ENCODE data around the gene ST6GALNAC5.
"Not testable (repeated sequence)": the region's sequence is repeated elsewhere in the genome, so short reads cannot be mapped to it uniquely, and the experiment has no call there.

The ST6GALNAC5 gene

DNA sequence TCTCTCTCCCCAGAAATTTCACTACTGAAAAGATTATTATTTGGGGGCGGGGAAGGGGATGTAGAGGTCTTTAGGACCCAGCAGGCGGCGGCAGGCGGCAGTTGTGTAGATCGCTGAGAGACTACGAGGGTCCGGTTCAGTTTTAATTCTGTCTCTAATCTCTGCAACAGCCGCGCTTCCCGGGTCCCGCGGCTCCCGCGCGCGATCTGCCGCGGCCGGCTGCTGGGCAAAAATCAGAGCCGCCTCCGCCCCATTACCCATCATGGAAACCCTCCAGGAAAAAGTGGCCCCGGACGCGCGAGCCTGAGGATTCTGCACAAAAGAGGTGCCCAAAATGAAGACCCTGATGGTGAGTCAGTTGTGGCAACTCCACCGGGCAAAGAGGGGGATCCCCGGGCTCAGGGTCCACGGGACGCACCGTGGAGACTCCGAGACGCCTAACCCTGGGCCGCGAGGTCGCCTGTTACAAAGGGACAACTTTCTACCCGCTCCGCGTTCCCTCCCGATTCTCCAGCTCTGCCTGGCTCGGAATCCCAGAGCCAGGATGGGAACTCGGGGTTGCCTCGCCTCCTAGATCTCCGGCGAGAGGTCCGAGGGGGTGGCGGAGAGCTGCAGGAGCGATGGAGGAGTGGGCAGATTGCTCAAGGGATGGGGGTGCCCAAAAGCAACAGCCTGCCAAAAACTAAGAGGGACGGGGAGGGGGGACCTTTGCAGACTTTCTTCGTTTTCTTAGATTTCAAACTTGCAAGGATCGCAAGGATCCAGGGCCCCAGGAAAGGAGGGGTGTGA, at the start of gene ST6GALNAC5:
TSS of gene ST6GALNAC5 (plus strand) at position 139 of the 789 bp plus-strand sequence.
- DNase-seq (ENCODE audit: low spot score): no peak

DNA sequence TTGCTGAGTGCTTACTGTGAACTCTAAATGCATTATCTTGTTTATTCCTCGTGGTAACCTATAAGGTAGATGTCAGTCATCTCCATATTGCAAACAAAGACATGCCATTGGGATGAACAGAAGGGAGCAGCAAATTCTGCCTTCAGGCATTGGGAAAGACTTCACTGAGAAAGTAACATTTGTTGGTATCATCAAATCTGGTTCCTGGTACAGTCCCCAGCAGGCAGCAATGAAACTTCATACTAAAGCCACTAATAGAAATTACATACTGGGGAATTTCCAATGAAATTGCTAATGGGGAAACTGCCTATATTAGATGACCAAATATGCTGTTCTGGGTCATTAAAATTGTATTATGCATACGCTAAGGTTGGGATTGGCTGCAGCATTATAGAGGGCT, 47.3 kb upstream of the ST6GALNAC5 start:
- DNase-seq (ENCODE audit: low spot score): no peak

DNA sequence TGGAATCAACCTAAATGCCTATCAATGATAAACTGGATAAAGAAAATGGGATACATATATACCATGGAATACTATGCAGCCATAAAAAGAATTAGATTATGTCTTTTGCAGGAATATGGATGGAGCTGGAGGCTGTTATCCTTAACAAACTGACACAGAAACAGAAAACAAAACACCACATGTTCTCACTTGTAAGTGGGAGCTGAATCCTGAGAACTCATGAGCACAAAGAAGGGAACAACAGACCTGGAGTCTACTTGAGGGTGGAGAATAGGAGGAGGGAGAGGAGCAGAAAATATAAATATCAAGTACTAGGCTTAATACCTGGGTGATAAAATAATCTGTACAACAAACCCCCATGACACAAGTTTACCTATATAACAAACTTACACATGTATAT, 44.3 kb upstream of the ST6GALNAC5 start:
- DNase-seq (ENCODE audit: low spot score): not testable (repeated sequence)

DNA sequence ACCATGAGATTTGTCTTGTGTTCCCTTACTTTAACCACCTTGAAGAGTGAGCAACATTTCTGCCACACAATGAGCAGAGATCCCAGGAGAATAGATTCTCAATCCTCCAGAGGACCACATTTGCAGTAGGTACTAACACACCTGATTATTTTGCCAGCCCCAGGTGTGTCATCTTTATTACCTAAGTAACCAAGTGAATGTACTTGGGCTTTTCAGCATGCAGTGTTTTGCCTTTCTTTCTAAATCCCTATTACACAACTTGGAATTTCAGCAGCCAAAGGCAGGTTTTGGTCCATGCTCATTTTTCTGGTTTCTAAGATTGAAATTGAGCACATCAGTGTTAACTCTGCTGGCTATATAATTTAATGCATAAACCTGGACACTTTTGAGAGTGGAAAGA, 43.2 kb upstream of the ST6GALNAC5 start:
- DNase-seq (ENCODE audit: low spot score): no peak

DNA sequence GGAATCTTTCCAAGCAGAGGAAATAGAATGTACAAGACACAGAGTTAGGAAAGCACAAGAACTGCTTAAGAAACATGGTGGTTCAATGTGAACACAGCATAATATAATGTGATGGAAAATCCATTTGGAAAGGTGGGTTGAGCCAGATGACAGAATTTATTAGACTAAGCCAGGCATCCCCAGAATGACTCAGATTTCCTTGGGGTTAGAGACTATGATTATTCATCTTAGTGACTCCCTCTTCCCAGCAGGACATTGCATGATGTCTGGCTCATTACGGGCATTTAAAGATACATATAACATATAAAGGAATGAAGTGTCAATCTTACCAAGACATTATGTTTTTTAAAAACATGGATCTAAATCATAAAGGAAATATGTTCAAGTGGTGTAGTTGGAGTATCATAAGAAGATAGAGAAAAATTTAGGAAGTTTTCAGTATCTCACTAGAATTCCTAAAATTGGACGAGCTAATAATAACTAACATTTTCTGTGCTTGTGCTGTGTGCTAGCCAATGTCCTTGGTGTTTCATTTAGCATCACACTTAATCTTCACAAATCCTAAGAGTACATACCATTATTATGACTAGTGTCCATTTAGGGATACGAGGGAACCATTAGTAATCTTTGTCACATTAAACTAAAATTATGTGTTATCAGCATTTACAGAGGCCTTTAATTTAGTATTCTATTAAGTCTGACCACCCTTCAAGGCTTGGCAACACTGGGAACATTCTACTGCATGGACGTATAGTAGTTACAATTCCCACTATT, 41.0 kb upstream of the ST6GALNAC5 start:
- DNase-seq (ENCODE audit: low spot score): no peak

DNA sequence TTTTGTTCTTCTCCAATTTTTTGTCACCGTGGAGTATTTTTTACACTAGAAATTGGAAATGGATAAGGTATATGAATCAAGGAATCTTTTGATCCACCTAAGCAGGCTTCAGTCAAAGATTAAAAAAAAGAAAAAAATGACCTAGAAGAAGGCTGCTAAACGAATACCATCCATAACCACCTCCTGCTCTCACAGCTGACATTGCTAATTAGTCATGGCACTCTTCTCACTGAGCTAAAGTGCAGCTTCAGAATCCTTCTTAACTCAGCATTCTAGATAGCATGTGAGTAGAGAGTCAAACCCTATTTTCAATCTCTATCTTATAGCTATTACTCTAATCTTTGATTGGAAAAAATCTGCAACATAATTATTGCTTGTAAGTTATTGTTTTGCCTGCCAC, 40.2 kb upstream of the ST6GALNAC5 start:
- no peak for DNase-seq (ENCODE audit: low spot score)

DNA sequence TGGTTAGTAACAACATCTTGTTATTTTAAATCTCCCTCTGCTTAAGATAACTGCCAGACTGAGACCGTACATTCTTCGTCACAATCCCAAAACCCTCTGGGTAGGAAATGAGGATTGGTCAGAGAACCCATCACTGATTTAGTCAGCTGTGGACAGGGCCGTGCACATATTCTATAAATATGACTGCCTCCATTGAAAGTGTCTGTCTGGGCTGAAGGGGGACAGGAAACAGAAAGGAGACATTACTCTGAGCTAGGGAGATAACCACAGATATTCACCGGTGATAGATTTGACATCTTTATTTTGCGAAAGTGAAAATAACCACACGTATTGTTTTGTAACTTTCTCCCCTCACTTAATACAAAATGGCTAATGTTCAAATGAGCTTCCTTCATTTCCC, 36.9 kb upstream of the ST6GALNAC5 start:
- DNase-seq (ENCODE audit: low spot score): no peak

DNA sequence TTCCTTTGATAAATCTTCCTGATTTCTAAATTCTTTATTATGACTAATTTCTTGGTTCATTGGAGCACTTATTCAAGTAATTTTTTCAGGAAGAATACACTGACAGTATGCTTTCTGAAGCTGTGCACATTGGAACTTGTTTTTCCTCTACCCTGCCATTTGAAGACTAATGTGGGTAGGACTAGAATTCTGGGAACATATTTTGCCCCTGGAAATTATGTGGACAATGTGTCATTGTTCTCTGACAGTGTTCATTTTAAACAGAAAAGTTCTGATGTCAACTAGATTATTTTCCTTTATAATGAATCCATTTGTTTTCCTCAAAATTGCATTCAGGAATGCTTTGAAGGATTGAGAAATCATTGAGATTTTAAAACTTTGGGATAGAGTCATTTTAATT, 34.8 kb upstream of the ST6GALNAC5 start:
- DNase-seq (ENCODE audit: low spot score): no peak

DNA sequence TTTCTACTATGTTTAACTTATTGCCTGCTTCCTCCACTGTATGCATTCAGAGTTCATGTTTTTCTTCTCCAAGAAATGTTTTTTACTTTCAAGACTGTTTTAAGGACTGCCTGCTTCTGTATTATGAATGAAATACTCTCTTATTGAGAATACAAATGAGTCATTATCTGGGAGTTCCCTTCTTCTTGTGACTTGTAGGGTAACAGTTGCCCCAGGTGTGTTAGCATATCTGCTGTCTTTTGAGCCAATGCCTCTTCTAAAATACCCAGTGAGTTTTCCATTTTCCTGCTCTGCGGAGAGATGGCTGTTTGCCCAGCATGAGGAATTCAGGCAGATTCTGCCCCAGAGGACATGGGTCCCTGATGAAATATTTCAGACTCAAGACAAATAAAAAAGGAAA, 34.1 kb upstream of the ST6GALNAC5 start:
- no peak for DNase-seq (ENCODE audit: low spot score)

DNA sequence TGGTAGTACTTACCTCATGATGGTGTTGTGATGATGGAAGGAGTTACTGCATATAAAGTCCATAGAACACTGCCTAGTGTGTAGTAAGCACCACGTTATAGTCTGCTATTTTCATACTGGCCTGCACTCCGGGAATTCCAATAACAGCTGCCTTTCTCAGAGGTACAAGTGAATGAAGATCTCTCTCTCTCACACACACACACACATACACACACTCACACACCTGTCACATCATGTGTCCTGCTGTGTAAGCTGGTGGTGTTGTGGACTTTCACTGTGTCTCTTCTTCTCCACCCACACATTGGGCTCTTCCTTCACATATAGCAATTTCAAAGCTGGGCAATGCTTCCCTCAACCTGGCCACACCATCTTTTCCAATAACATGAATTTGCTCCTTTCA, 33.4 kb upstream of the ST6GALNAC5 start:
- DNase-seq (ENCODE audit: low spot score): no peak

DNA sequence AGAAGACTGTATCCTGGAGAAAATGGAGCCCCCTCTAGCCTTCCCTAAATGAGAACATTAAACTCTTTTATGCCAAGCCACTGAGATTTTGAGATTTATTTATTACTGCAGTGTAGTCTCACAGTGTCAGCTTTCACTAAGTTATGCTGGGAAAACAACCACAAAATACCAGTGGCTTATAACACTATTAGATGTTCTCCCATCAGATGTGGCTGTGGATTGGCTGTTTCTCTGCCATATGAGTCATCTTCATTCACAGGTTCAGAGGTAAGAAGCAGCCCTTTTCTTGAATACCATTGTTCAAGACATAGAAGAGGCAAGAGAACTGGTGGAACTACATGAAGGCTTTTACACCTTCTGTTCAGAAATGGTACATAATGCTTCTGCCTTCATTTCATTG, 32.1 kb upstream of the ST6GALNAC5 start:
- no peak for DNase-seq (ENCODE audit: low spot score)

DNA sequence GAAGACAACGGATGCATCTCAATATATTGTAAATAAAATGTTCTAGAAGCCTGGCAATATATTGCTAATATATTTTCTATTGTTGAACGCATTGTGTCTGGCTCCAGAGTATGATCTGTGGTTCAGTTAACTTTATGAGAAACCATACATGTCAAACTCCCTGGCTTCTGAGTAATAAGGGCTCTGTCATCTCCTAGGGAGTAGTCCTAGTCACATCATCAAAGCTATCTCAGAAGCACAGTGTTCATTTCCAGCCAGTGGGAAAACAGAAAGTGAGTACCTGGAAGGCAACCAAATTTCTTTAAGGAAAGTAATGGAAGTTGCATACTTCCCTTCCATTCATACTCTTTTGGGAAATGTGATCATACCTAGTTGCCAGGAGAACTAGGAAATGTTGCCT, 27.0 kb upstream of the ST6GALNAC5 start:
- no peak for DNase-seq (ENCODE audit: low spot score)

DNA sequence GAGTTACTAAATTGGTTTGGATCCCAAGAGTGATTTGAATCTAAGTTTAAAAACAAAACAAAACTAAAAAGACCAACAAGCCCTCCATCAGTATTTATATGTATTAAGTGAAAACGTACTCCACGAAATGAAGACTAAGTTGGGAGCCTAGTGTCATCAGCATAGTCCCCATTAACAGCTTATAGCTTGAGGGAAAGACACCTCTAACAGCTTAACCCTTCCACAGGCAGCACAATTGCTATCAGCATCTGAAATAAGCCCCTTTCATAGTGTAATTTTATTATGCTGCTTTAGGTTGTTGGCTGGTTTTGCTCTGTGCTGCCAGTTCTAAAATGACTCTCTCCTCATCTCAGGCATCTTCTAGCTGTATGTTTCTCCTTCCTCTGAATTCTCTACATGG, 25.8 kb upstream of the ST6GALNAC5 start:
- no peak for DNase-seq (ENCODE audit: low spot score)

DNA sequence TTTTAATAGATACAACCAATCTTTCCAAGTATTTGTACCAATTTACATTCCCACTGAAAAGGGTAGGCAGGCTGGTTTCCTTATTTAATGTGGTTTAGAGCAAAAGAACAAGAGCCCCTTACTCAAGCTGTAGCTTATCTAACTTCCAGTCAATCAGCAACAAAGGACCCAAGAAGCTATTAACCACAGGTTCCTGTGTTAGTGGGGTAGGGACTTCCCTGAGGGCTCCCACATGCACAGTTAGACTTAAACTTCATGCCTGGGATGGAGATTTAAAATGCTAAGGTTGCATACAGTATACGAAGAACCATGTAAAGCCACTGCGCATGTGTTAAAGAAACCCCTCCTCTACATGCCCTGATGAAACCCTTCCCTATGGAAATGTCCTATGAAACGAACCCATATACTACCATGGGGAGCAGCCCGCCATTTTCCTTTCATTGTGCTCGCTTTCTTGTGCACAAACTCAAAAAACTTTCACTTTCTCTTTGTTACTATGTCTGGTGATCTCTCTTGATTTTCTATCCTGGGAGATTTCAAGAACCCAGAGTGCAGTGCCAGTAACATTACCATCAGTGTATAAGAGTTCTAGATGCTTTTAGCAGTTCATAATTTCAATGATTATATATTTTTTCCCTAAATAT, 23.3 kb upstream of the ST6GALNAC5 start:
- no peak for DNase-seq (ENCODE audit: low spot score)

DNA sequence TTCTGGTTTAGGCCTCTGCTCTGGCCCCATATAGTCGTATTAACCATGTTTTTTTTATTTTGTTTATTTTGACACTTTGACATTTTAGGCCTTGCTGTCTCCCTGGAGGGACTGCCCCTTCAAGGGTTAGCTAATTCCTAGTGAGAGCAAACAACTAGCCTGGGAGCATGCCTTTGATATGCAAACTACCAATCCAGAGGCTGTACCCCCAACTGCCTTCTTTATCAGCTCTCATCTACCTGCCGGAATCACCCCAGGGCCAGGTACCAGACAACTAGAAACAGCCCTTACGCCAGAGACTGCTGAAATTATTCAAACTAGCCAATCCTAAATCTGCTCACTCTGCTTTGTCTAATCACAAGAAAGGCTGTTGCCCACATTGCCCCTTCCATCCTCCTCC, 13.0 kb upstream of the ST6GALNAC5 start:
- no peak for DNase-seq (ENCODE audit: low spot score)

DNA sequence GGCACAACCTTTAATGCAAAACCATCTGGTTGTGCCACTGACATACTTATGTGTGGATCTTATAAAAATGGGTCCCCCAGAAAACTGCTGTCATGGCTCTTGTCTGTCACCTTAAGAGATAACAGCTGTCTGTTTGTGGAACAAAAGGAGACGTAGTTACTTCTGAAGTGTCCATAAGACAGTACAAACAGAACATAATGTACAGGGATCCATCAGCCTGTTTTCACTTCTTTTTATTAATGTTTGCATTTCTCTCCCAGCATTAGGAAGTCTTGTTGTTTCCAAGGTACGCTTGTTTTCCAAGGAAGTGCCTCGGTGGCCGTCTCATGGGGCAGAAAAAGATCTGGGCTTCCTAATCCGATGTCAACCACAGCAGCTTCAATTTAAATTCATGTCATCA, 11.2 kb upstream of the ST6GALNAC5 start:
- no peak for DNase-seq (ENCODE audit: low spot score)

DNA sequence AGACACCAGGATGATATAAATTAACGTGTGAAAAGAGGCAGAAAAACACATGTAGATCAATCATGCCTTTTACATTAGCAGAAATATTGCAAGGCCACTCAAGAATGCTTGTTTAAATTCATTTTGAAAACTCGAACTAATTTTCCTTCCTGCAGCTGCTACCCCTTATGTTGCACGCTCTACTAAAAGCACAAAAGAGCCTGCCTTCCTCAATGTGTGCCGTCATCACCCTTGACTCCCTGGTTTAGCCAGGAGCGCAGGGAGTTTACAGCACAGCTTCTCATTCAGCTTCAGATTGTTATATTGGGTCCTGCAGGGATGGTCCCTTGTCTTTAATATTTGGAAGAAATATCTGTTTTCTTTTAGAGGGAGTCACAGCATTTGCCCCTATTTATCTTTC, 10.1 kb upstream of the ST6GALNAC5 start:
- no peak for DNase-seq (ENCODE audit: low spot score)

DNA sequence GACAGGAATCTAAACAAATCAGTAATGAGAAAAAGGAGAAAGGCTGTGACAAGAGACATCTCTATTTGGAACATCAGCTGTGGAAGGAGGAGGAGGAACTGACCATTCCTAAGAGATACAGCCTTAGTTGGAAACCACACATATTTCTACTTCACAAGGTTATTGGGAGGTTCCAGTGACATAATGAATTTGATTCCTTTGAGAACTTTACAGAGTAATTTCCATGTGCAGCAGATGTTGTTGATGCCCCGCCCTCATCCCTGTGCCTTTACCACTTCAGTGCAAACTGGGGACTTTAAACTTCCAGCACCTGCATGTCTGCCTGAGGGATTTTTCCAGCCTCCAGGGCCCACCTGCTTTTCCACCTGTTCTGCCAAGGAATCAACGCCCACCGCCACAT, 9.3 kb upstream of the ST6GALNAC5 start:
- no peak for DNase-seq (ENCODE audit: low spot score)

DNA sequence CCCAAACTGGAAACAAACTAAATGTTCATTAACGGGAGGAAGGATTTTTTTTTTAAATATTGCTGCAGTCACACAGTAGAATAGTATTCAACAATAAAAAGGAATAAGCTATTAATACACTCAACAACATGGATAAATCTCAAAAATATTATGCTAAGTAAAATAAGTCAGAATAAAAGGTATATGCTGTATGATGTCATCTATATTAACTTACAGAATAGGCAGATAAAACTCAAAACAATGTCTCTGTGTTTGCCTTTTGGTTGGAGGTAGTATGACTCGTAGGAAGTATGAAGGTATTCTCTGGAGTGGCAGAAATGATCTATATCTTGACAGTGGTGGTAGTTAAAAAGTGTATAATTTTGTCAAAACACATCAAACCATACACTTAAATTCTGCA, 6.1 kb upstream of the ST6GALNAC5 start:
- DNase-seq (ENCODE audit: low spot score): no peak

DNA sequence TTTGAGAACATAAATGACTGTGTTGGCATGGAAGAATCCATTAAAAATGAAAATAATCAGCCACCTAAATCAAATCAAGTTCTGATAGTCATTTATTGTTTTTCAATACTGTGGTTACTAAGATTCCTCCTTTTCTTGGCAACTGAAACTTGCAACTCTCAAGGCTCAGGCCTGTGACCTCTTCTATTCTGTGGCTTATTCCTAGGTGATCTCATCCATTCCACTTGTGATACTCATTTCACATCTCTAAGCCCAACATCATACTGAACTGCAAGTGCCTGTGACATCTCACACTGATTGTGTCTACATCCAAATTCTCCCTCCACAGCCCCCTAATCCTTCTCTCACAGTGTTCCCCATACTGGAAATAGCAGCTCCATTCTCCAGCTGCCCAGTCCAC, 4.8 kb upstream of the ST6GALNAC5 start:
- no peak for DNase-seq (ENCODE audit: low spot score)

DNA sequence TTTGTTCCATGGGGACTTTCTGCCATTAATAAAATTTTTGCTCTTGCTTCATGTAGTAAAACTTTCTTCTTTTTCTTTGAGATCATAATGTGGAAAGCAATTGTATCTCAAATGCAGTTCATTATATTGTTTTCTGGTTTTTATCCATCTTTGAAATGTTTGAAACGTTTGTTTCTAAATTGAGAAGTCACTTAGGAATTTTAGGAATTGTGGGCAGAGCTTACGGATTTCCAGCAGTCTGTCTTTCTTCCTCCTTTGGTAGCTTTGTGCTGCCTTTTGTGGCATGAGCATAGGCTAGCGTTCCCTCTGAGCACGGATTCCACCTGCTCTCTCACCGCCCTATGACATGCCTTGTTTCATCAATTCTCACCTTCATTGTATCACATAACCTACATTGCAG, 2.9 kb upstream of the ST6GALNAC5 start:
- DNase-seq (ENCODE audit: low spot score): no peak

DNA sequence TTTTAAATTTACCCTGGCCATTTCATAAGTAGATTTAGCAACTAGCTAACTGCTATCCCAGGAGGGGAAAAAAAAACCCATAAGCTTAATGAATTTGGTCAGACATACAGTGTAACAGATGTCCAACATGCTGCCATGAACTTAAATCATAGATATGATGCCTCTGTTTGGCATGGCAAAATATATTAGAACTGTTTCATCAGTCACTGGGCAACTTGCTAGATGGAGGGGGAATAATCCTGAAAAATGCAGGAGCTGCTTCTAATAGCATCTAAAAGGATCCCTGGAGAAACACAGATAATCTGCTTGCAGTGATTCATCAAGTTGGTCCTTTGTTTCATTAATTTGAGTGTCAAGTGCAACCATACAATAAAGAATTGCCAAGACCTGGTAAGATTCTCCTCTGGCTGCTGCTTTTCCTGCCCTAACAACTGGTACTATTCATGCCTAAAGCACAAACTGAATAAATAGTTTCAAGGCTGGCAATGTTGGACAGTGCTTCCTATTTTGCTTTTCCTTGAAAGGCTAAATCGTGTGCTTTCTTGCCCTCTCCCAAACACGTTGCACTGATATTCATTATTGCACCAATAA, 1.5 kb upstream of the ST6GALNAC5 start:
- no peak for DNase-seq (ENCODE audit: low spot score)

DNA sequence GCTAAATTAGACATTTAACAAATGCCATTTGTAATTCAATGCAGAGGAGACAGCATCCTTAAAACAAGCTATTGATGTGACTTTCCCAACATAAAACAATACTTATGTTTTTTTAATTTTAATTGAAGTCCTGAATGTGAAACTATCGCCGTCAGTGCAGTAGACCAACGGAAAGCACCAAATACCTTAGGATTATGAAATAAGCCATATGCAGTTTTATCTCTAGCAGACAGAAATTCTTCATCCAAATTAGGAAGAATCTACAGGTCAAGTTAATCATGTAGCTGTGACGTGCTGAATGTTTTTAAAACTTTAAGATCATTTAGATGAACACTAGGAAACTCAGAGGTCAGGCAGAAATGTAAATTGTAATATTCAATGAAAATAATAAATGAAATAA, 714 bp upstream of the ST6GALNAC5 start:
- no peak for DNase-seq (ENCODE audit: low spot score)
